Endothelial cell of umbilical vein (primary cell): ENCODE measurements around the gene DGUOK. TPM values are rescaled to one million over a fixed set of nuclear protein-coding genes. Genes with fewer than 3 reads are reported as not detected.

ENCODE experiments used
- BruUV-seq: library from RNA; stranded (reverse); fragments of 400-500 nt; replicated peaks from 2 replicates; lab custom pipeline; 2021; lab: Mats Ljungman, UMichigan
- CTCF ChIA-PET: fragments of 300-600, 350-600 bp; sonication (Branson Sonifier 250); formaldehyde crosslinking; loops from one replicate; lab custom pipeline; 2021; ENCODE audit warnings: antibody characterized with exemption, inconsistent platforms; lab: Charles Lee
- POLR2A ChIA-PET: fragments of 300-600, 350-600 bp; sonication (Branson Sonifier 250); formaldehyde crosslinking; loops from one replicate; lab custom pipeline; 2021; ENCODE audit warnings: antibody characterized with exemption, inconsistent platforms; lab: Charles Lee
- DNase-seq: peaks from one replicate; pipeline ENCODE4 v3.0.0-alpha.2; 2011; ENCODE audit warnings: low read depth, low spot score
- FAIRE-seq: peaks from 2 replicates; lab custom pipeline; 2011; peaks lifted over from hg19 to GRCh38; lab: Jason Lieb, UNC
- H2AFZ ChIP-seq: 2 replicates; pipeline ENCODE4 v1.6.0; 2012; ENCODE audit warnings: low read depth, low read length, control low read depth, inconsistent platforms
- H3K27ac ChIP-seq: 2 replicates; pipeline ENCODE4 v1.5.1; 2011; ENCODE audit warnings: low read depth, mild to moderate bottlenecking, control low read depth, low read length, moderate library complexity; ENCODE audit not compliant: insufficient read depth
- H3K27me3 ChIP-seq, 2 experiments: 2 replicates each; pipeline versions ENCODE4 v1.6.0 to v1.6.1; 2011; ENCODE audit warnings: low read length in 2 of 2, mixed read lengths in 1 of 2; ENCODE audit not compliant: control insufficient read depth in 2 of 2, insufficient read depth in 2 of 2
- H3K36me3 ChIP-seq, 2 experiments: 2 replicates in 1 of 2; 3 replicates in 1 of 2; pipeline ENCODE4 v1.5.1; 2011; ENCODE audit warnings: low read length in 2 of 2, mild to moderate bottlenecking in 1 of 2, moderate library complexity in 1 of 2; ENCODE audit not compliant: control insufficient read depth in 2 of 2, insufficient read depth in 2 of 2; ENCODE audit errors: extremely low read depth in 1 of 2
- H3K4me1 ChIP-seq: 3 replicates; pipeline ENCODE4 v1.5.1; 2011; ENCODE audit warnings: mild to moderate bottlenecking, low read length; ENCODE audit not compliant: control insufficient read depth, insufficient read depth; ENCODE audit errors: extremely low read depth
- H3K4me2 ChIP-seq: 2 replicates; pipeline ENCODE4 v1.6.1; 2011; ENCODE audit warnings: low read length, control low read depth, mixed read lengths; ENCODE audit not compliant: insufficient read depth
- H3K4me3 ChIP-seq, 3 experiments: fragments of 200-600 bp in 1 of 3; sonication (generic), shearing (Covaris generic) in 1 of 3; replicated peaks in 1 of 3; 2 replicates each; pipeline ENCODE4 v1.5.1; 2011 to 2016; ENCODE audit warnings: control low read depth in 3 of 3, low read length in 3 of 3, mild to moderate bottlenecking in 2 of 3, inconsistent platforms in 1 of 3, low read depth in 1 of 3, moderate library complexity in 1 of 3; ENCODE audit not compliant: insufficient read depth in 1 of 3
- H3K79me2 ChIP-seq: 2 replicates; pipeline ENCODE4 v1.6.0; 2012; ENCODE audit warnings: low read length, inconsistent platforms; ENCODE audit not compliant: control insufficient read depth, insufficient read depth
- H3K9ac ChIP-seq: replicated peaks from 2 replicates; pipeline ENCODE3; 2011; ENCODE audit warnings: low read length, control low read depth; ENCODE audit not compliant: insufficient read depth; ENCODE audit errors: extremely low read depth
- H3K9me1 ChIP-seq: replicated peaks from 3 replicates; pipeline ENCODE4 v1.6.0; 2011; ENCODE audit warnings: mild to moderate bottlenecking, low read length; ENCODE audit not compliant: control insufficient read depth, insufficient read depth; ENCODE audit errors: extremely low read depth
- H3K9me3 ChIP-seq: replicated peaks from 2 replicates; pipeline ENCODE4 v1.5.1; 2012; ENCODE audit warnings: low read length, inconsistent platforms; ENCODE audit not compliant: control insufficient read depth, insufficient read depth
- H4K20me1 ChIP-seq: replicated peaks from 2 replicates; pipeline ENCODE3; 2011; ENCODE audit warnings: mild to moderate bottlenecking, low read length; ENCODE audit not compliant: control insufficient read depth, insufficient read depth; ENCODE audit errors: extremely low read depth
- EZH2 ChIP-seq: IDR thresholded peaks from 2 replicates; pipeline ENCODE4 v1.6.1; 2012; ENCODE audit warnings: borderline replicate concordance, low read depth, mild to moderate bottlenecking, moderate library complexity, low read length, inconsistent platforms; ENCODE audit not compliant: severe bottlenecking
- GATA2 ChIP-seq: IDR thresholded peaks from 2 replicates; pipeline ENCODE4 v1.7.0; 2011; ENCODE audit warnings: low read depth, mild to moderate bottlenecking, moderate library complexity, mixed read lengths, low read length; ENCODE audit not compliant: insufficient read length, insufficient read depth
- JUN ChIP-seq: IDR thresholded peaks from 2 replicates; pipeline ENCODE4 v1.6.1; 2011; ENCODE audit warnings: borderline replicate concordance, low read depth; ENCODE audit not compliant: insufficient read length, insufficient read depth
- MYC ChIP-seq: IDR thresholded peaks from one replicate; pipeline ENCODE4 v1.6.1; 2011; ENCODE audit warnings: mild to moderate bottlenecking, low read depth, low read length
- dilution Hi-C: fragments of 300-500 bp; cut with MboI; formaldehyde crosslinking; loops from one replicate; pipeline ENCODE4 v1.15.0; 2019; ENCODE audit warnings: low sequenced_read_pairs; ENCODE audit not compliant: extremely low pct_ligation_motif_present
- intact Hi-C: fragments of 100-400 bp; cut with micrococcal nuclease; formaldehyde crosslinking; loops from one replicate; pipeline ENCODE4 v1.10.0; 2022
- polyA plus RNA-seq, 4 experiments: library from polyadenylated mRNA; depleted of rRNA in 3 of 4; stranded (reverse) in 3 of 4; unstranded in 1 of 4; fragments of >200 nt; gene quantifications; 2 replicates each; pipeline versions ENCODE4 v1.2.1 to v1.2.3, GENCODE V29; 2011 to 2012; ENCODE audit warnings: missing spikeins in 1 of 4
- total RNA-seq: library from RNA; stranded (reverse); gene quantifications from 2 replicates; pipeline ENCODE4 v1.2.3, GENCODE V29; 2021
- TF ChIP-seq, protein P1 (sequence below): IDR thresholded peaks from 2 replicates; pipeline ENCODE4 v1.6.1; 2011; ENCODE audit not compliant: insufficient read depth, insufficient read length
- TF ChIP-seq, protein P2 (sequence below), 2 donors: IDR thresholded peaks; 1 replicate in 1 of 2; 2 replicates in 1 of 2; pipeline ENCODE4 v1.5.1; 2011; ENCODE audit warnings: low read length in 2 of 2, mild to moderate bottlenecking in 2 of 2, moderate library complexity in 2 of 2, control low read depth in 1 of 2, inconsistent platforms in 1 of 2, low read depth in 1 of 2; ENCODE audit not compliant: insufficient read depth in 1 of 2; ENCODE audit errors: extremely low read depth in 1 of 2

DGUOK gene
- total and polyA plus RNA-seq, 2 donors (not counting 3 experiments of a cell fraction or from before 2014, with no cell fraction given): 51.8 to 77.5 TPM

DNA sequence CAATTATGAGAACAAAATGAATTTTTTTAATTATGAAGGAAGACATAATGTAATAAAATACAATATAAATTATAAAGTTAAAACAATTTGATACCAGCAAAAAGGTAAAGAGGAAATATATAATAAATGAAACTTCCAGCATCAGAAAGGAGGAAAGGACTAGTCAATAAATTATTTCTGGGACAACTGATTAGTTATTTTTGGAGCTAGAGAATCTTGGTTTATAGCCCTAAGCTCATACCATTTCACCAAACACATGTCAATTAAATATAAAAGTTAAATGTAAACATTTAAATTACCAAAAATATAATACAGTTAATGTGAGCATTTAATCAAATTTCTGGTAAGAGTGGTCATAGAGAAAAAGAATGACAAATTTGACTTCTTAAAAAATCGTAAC, 21.7 kb upstream of the DGUOK start:
- Histone ChIP-seq H3K27ac (no peak overlapping the region), H3K9me1 (no peaks in the 10 kb centered on the region), H3K4me1 (no peaks in the 10 kb centered on the region), H3K4me2 (no peak overlapping the region), H3K79me2 (no peaks in the 10 kb centered on the region), H3K27me3 (peaks cover 9 to 18% of the 10 kb centered on the region in 2 experiments), H3K9ac (no peak overlapping the region), H3K36me3 (no peaks in the 10 kb centered on the region), H3K9me3 (no peaks in the 10 kb centered on the region), H4K20me1 (no peaks in the 10 kb centered on the region), H3K4me3 (no peak overlapping the region), H2AFZ (no peak overlapping the region)
- TF ChIP-seq JUN (no peak), GATA2 (no peak), EZH2 (no peak), MYC (no peak)
- TF ChIP-seq, protein P1, sequence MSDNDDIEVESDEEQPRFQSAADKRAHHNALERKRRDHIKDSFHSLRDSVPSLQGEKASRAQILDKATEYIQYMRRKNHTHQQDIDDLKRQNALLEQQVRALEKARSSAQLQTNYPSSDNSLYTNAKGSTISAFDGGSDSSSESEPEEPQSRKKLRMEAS: no peak
- TF ChIP-seq, protein P2, sequence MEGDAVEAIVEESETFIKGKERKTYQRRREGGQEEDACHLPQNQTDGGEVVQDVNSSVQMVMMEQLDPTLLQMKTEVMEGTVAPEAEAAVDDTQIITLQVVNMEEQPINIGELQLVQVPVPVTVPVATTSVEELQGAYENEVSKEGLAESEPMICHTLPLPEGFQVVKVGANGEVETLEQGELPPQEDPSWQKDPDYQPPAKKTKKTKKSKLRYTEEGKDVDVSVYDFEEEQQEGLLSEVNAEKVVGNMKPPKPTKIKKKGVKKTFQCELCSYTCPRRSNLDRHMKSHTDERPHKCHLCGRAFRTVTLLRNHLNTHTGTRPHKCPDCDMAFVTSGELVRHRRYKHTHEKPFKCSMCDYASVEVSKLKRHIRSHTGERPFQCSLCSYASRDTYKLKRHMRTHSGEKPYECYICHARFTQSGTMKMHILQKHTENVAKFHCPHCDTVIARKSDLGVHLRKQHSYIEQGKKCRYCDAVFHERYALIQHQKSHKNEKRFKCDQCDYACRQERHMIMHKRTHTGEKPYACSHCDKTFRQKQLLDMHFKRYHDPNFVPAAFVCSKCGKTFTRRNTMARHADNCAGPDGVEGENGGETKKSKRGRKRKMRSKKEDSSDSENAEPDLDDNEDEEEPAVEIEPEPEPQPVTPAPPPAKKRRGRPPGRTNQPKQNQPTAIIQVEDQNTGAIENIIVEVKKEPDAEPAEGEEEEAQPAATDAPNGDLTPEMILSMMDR (IDR thresholded peaks at IDR 0.05; ENCODE audit: extremely low read depth in 1 of 2, insufficient read depth in 1 of 2, low read depth in 1 of 2, low read length in 2 of 2): no peak
- CTCF ChIA-PET: interaction anchor here (1.1 to 1.6 kb wide), 2 partner anchors 13 to 430 kb away, joined by 3 read pairs; no protein-coding TSS in a partner anchor
- dilution Hi-C loops: no loop called here
- no TSS peak for BruUV-seq
- no peak for FAIRE-seq
- POLR2A ChIA-PET: no interaction called here
- intact Hi-C loops: loop anchor here (5.0 kb wide), 1 partner anchor 242 kb away; the partner anchor contains the start of gene BOLA3
- DNase-seq: no peak
